DND-41 (cell line): Measurements from ENCODE around the gene KANSL1.

Source experiments
- CTCF ChIP-seq: IDR thresholded peaks from 2 replicates; pipeline ENCODE4 v1.5.1; 2012; ENCODE audit warnings: borderline replicate concordance, low read length, moderate library complexity, mild to moderate bottlenecking; ENCODE audit not compliant: poor library complexity, severe bottlenecking; ENCODE audit errors: extremely low read depth
- EZH2 ChIP-seq: IDR thresholded peaks from 3 replicates; pipeline ENCODE4 v1.6.1; 2012; ENCODE audit warnings: borderline replicate concordance, low read depth, mild to moderate bottlenecking, moderate library complexity, low read length, inconsistent platforms; ENCODE audit not compliant: severe bottlenecking

- no peak for TF ChIP-seq EZH2
- TF ChIP-seq CTCF = no peak
These were observed 165.3 kb downstream of the KANSL1 start for GRCh38 chr17:46027976-46028325.
